EL (cell line): Measurements from ENCODE around the gene PRR27.
"Not testable (repeated sequence)": the region's sequence is repeated elsewhere in the genome, so short reads cannot be mapped to it uniquely, and the experiment has no call there.

Source experiments
- DNase-seq: peaks from one replicate; pipeline ENCODE4 v3.0.0-alpha.2; 2016

The PRR27 gene

GRCh38 chr4:70203601-70204000 lies 49.6 kb downstream of the PRR27 start:
- no peak for DNase-seq

DNA sequence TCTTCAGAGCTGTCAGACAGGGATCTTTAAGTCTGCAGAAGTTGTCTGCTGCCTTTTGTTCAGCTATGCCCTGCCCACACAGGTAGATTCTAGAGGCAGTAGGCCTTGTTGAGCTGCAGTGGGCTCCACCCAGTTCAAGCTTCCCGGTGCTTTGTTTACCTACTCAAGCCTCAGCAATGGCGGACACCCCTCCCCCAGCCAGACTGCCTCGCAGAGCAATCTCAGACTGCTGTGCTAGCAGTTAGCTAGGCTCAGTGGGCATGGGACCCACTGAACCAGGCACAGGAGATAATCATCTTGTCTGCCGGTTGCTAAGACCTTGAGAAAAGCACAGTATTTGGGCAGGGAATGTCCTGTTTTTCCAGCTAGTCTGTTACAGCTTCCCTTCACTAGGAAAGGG lies 58.7 kb downstream of the PRR27 start:
- DNase-seq: not testable (repeated sequence)
